HG02588 (cell line): Measurements from ENCODE around the gene ZNF296.

Experiments
- ATAC-seq: cut with Tn5 transposase; IDR thresholded peaks from one replicate; pipeline ENCODE4 v1.9.1; 2021; ENCODE audit warnings: mild to moderate bottlenecking, moderate library complexity; ENCODE audit not compliant: unreplicated experiment

The ZNF296 gene

DNA sequence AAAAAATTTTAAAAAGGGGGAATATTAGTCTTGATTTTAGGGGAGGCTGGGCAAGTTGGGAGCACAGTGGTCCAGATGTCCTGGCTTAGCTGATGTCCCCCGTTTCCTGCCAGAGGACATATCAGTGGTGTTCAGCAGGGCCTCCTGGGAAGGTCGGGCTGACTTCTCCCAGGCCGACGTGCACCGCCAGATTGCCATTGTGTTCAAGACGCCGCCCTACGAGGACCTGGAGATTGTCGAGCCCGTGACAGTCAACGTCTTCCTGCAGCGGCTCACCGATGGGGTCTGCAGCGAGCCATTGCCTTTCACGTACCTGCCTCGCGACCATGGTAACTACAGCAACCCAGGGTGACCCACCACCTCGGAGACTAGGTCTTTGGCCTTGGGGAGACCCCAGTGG lies 43.9 kb downstream of the ZNF296 start:
- ATAC-seq = no peak

DNA sequence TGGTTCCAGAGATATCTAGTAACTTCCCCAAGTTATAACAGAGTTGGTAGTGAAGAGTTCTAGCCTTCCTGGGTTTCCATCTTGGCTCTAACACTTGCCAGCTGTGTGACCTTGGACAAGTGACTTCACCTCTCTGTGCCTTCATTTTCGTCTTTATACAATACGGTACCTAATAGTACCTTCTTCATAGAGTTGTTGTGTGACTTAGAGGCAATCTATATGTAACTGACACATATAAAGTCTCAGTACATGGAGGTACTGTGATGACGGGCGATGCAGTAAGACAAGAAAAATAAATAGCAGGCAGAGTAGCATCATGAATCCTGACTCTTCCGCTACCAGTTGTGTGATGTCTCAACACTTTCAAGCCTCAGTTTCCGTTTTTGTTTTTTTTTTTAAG lies 45.5 kb downstream of the ZNF296 start:
- ATAC-seq = no peak

DNA sequence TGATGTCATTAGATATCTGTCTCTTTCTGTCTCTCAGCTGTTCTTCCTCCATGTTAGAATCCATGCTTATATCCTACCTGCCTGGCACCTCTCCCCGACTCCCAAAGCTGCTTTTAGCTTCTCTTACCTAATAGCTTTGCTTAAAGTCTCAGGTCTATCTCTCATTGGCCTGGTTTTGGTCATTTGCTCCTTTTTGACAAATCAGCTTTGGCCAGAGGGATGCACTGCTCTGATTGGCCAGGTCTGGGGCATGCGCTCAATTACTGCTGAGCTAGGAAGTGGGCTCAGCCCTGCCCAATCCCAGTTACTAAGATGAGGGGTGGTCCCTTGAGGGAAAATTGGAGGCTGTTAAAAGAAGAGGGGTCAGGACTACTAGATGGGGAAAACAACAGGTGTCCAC lies 48.9 kb downstream of the ZNF296 start:
- no peak for ATAC-seq

DNA sequence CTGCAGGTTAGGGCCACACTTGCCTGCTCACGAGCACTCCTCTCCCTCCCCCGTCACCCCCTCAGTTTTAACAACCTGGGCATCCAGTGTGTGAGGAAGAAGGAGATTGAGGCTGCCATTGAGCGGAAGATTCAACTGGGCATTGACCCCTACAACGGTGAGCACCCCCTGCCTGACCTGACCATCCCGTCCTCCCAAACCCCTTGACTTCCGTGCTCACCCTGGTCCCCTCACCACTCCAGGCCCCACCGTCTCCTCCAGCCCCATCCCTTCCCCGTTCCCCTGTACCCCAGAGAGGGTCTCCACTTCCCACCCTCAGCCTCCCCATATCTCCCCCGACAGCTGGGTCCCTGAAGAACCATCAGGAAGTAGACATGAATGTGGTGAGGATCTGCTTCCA lies 51.0 kb downstream of the ZNF296 start:
- no peak for ATAC-seq

DNA sequence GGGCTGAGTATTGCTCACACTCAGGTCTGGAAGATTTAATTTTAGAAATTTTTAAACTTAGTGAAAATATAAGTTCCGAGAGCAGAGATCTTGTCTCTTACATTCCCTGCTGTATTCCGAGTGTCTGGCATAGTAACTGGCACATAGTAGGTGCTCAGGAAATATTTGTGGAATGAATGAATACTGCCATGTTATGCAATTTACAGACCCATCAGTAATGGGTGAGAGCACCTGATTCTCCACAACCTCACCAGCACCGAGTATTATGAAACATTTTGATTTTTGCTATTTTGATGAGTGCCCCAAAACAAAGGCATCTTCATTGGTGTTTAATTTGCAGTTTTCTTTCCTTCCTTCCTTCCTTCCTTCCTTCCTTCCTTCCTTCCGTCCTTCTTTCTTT lies 53.2 kb downstream of the ZNF296 start:
- ATAC-seq = no peak

DNA sequence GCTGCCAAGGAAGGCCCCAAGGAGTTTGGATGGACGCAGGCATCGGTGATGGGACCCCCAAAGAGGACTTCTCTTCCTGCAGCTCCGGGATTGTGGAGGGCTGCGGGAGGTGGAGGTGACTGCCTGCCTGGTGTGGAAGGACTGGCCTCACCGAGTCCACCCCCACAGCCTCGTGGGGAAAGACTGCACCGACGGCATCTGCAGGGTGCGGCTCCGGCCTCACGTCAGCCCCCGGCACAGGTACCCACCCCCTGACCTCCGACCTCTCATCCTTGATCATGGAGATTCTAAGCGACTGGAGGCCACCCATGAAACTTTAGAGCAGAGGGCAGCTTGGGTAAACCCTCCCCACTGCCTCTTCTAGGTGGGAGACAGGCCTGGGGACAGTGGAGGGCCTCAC lies 54.3 kb downstream of the ZNF296 start:
- no peak for ATAC-seq
